Gastrocnemius medialis (tissue), 4 donors: Measurements from ENCODE around the gene NUP153. TPM values are rescaled to one million over a fixed set of nuclear protein-coding genes. Genes with fewer than 3 reads are reported as not detected.

Source experiments
- ATAC-seq, 2 donors: fragments of 150-250 bp; one replicate each; pipeline ENCODE4 v1.9.1; 2016
- DNase-seq, 2 donors: peaks; one replicate each; pipeline ENCODE4 v3.0.0-alpha.2; 2019
- H3K27ac ChIP-seq, 4 donors: fragments of 200-600 bp; sonication (generic); 1 replicate in 1 of 4; 2 replicates in 3 of 4; pipeline ENCODE4 v1.5.1; 2016 to 2018; ENCODE audit warnings: mild to moderate bottlenecking in 2 of 4, moderate library complexity in 1 of 4
- H3K27me3 ChIP-seq, 3 donors: fragments of 200-600 bp; sonication (generic) in 2 of 3; 1 replicate in 1 of 3; 2 replicates in 2 of 3; pipeline versions ENCODE4 v1.5.1 to v1.6.0; 2016 to 2019; ENCODE audit warnings: mild to moderate bottlenecking in 1 of 3, moderate library complexity in 1 of 3
- H3K36me3 ChIP-seq, 2 donors: fragments of 200-600 bp; sonication (generic) in 1 of 2; one replicate each; pipeline ENCODE4 v1.5.1; 2017 to 2018
- H3K4me1 ChIP-seq, 2 donors: fragments of 200-600 bp; sonication (generic) in 1 of 2; one replicate each; pipeline ENCODE4 v1.5.1; 2016 to 2017; ENCODE audit warnings: mild to moderate bottlenecking in 2 of 2
- H3K4me3 ChIP-seq, 4 donors: fragments of 200-600 bp; sonication (generic) in 3 of 4; 1 replicate in 1 of 4; 2 replicates in 3 of 4; pipeline ENCODE4 v1.5.1; 2016 to 2019; ENCODE audit warnings: mild to moderate bottlenecking in 2 of 4
- H3K9me3 ChIP-seq, 3 donors: fragments of 200-600 bp; sonication (generic) in 2 of 3; 1 replicate in 1 of 3; 2 replicates in 2 of 3; pipeline ENCODE4 v1.5.1; 2016 to 2019
- POLR2A ChIP-seq, 2 donors: fragments of 450-650 bp; IDR thresholded peaks; one replicate each; pipeline ENCODE4 v1.6.1; 2017; ENCODE audit warnings: antibody characterized with exemption in 2 of 2, mild to moderate bottlenecking in 2 of 2, moderate library complexity in 2 of 2
- in situ Hi-C, 4 donors: fragments of 200-750 bp; cut with MboI; loops; one replicate each; pipeline versions ENCODE4 v1.15.0 to v1.8.0; 2017; ENCODE audit warnings: low sequenced_read_pairs in 4 of 4
- intact Hi-C: fragments of 100-400 bp; cut with DNase I; formaldehyde crosslinking; loops from one replicate; pipeline ENCODE4 v1.15.1; 2023; ENCODE audit warnings: low total_unique reads
- total RNA-seq, 4 donors: library from RNA; depleted of rRNA; stranded (reverse); fragments of >200 nt; gene quantifications; one replicate each; pipeline versions ENCODE4 v1.1.0 to v1.2.3, GENCODE V29; 2016
- TF ChIP-seq, protein P1 (sequence below), 5 experiments: fragments of 450-650 bp in 3 of 5; fragments of 200-600 bp in 2 of 5; sonication (generic) in 2 of 5; IDR thresholded peaks in 4 of 5; conservative IDR thresholded peaks in 1 of 5; 1 replicate in 4 of 5; 2 replicates in 1 of 5; pipeline ENCODE4 v1.5.1; 2016 to 2019; ENCODE audit warnings: antibody characterized with exemption in 5 of 5, mild to moderate bottlenecking in 3 of 5, moderate library complexity in 3 of 5

The NUP153 gene
- total RNA-seq, 4 donors from 2014 or later = 29.7 to 44.2 (median 37.9) TPM

- intact Hi-C loops = loop anchor here (10.0 kb wide), 1 partner anchor 111 kb away; no protein-coding TSS in a partner anchor
- in situ Hi-C loops = loop anchor here in 1 of 4 donors (25.0 kb wide), 1 partner anchor 114 kb away; no protein-coding TSS in a partner anchor
- peaks cover 4 to 61% of the 10 kb centered on the region in 2 donors for H3K36me3 ChIP-seq
Measured at GRCh38 chr6:17673543-17674254, 33.0 kb downstream of the NUP153 start.

GRCh38 chr6:17672064-17672718 is 34.5 kb downstream of the NUP153 start:
- no peak for TF ChIP-seq POLR2A (IDR thresholded peaks at IDR 0.05)
- TF ChIP-seq, protein P1, sequence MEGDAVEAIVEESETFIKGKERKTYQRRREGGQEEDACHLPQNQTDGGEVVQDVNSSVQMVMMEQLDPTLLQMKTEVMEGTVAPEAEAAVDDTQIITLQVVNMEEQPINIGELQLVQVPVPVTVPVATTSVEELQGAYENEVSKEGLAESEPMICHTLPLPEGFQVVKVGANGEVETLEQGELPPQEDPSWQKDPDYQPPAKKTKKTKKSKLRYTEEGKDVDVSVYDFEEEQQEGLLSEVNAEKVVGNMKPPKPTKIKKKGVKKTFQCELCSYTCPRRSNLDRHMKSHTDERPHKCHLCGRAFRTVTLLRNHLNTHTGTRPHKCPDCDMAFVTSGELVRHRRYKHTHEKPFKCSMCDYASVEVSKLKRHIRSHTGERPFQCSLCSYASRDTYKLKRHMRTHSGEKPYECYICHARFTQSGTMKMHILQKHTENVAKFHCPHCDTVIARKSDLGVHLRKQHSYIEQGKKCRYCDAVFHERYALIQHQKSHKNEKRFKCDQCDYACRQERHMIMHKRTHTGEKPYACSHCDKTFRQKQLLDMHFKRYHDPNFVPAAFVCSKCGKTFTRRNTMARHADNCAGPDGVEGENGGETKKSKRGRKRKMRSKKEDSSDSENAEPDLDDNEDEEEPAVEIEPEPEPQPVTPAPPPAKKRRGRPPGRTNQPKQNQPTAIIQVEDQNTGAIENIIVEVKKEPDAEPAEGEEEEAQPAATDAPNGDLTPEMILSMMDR (IDR thresholded peaks at IDR 0.05 in 4 of 5, conservative IDR thresholded peaks at IDR 0.05 in 1 of 5) = no peak
- Histone ChIP-seq H3K4me3 (no peak overlapping the region), H3K27ac (no peak overlapping the region), H3K4me1 (no peaks in the 10 kb centered on the region), H3K27me3 (no peaks in the 10 kb centered on the region), H3K9me3 (no peaks in the 10 kb centered on the region), H3K36me3 (peaks cover 4 to 75% of the 10 kb centered on the region in 2 donors)
- ATAC-seq (no peak), DNase-seq (no peak)
- in situ Hi-C loops (loop anchor here in 1 of 4 donors (25.0 kb wide), 1 partner anchor 115 kb away; no protein-coding TSS in a partner anchor), intact Hi-C loops (loop anchor here (10.0 kb wide), 1 partner anchor 113 kb away; no protein-coding TSS in a partner anchor)

More at GRCh38 chr6:17673543-17674254, 33.0 kb downstream of the NUP153 start:
- ATAC-seq = no peak
- Histone ChIP-seq H3K4me1 (peaks cover 0 to 6% of the 10 kb centered on the region in 2 donors), H3K27me3 (no peaks in the 10 kb centered on the region), H3K27ac (no peak overlapping the region), H3K9me3 (no peaks in the 10 kb centered on the region), H3K4me3 (no peak overlapping the region)
- TF ChIP-seq, protein P1 (IDR thresholded peaks at IDR 0.05 in 4 of 5, conservative IDR thresholded peaks at IDR 0.05 in 1 of 5) = no peak
- TF ChIP-seq POLR2A (IDR thresholded peaks at IDR 0.05) = no peak
- no peak for DNase-seq

- Histone ChIP-seq H3K27me3 (no peaks in the 10 kb centered on the region), H3K4me1 (no peaks in the 10 kb centered on the region), H3K4me3 (no peak overlapping the region), H3K9me3 (no peaks in the 10 kb centered on the region), H3K27ac (no peak overlapping the region), H3K36me3 (peaks cover 0 to 63% of the 10 kb centered on the region in 2 donors)
- in situ Hi-C loops (loop anchor here in 1 of 4 donors (25.0 kb wide), 1 partner anchor 121 kb away; no protein-coding TSS in a partner anchor), intact Hi-C loops (loop anchor here (10.0 kb wide), 1 partner anchor 138 kb away; no protein-coding TSS in a partner anchor)
- DNase-seq (no peak), ATAC-seq (no peak)
- TF ChIP-seq, protein P1 (IDR thresholded peaks at IDR 0.05 in 4 of 5, conservative IDR thresholded peaks at IDR 0.05 in 1 of 5) = no peak
- no peak for TF ChIP-seq POLR2A (IDR thresholded peaks at IDR 0.05)
Measured at GRCh38 chr6:17666646-17667045, 40.1 kb downstream of the NUP153 start.

GRCh38 chr6:17665132-17665531 is 41.6 kb downstream of the NUP153 start:
- Histone ChIP-seq H3K4me3 (no peak overlapping the region), H3K9me3 (no peaks in the 10 kb centered on the region), H3K36me3 (peaks cover 0 to 71% of the 10 kb centered on the region in 2 donors), H3K4me1 (no peaks in the 10 kb centered on the region), H3K27me3 (no peaks in the 10 kb centered on the region), H3K27ac (no peak overlapping the region)
- DNase-seq = no peak
- TF ChIP-seq POLR2A (IDR thresholded peaks at IDR 0.05) = no peak
- TF ChIP-seq, protein P1 (IDR thresholded peaks at IDR 0.05 in 4 of 5, conservative IDR thresholded peaks at IDR 0.05 in 1 of 5) = no peak
- intact Hi-C loops (loop anchor here (10.0 kb wide), 1 partner anchor 140 kb away; no protein-coding TSS in a partner anchor), in situ Hi-C loops (loop anchor here in 1 of 4 donors (25.0 kb wide), 1 partner anchor 122 kb away; no protein-coding TSS in a partner anchor)
- ATAC-seq = no peak
